Natural killer cell (primary cell): ENCODE data around the gene ZNF761. TPM values are rescaled to one million over a fixed set of nuclear protein-coding genes. Genes with fewer than 3 reads are reported as not detected.

Source experiments
- ATAC-seq, 3 donors: fragments of 150-1000 bp in 2 of 3; fragments of 200-7000 bp in 1 of 3; cut with Tn5 transposase; 1 replicate in 1 of 3; 2 replicates in 2 of 3; pipeline ENCODE4 v1.10.0; 2021; ENCODE audit warnings: mild to moderate bottlenecking in 2 of 3, moderate library complexity in 2 of 3
- DNase-seq, 2 donors: peaks; one replicate each; pipeline versions ENCODE4 v3.0.0 to v3.0.0-alpha.2; 2013 to 2021; ENCODE audit warnings: mixed read lengths in 1 of 2
- H3K27ac ChIP-seq: one replicate; pipeline ENCODE4 v1.5.1; 2013; ENCODE audit warnings: mild to moderate bottlenecking, low read length
- H3K27me3 ChIP-seq: one replicate; pipeline ENCODE4 v1.6.1; 2013; ENCODE audit warnings: low read length; ENCODE audit not compliant: control insufficient read depth, insufficient read depth
- H3K36me3 ChIP-seq: one replicate; pipeline ENCODE4 v1.6.1; 2013; ENCODE audit warnings: low read length; ENCODE audit not compliant: control insufficient read depth, insufficient read depth
- H3K4me1 ChIP-seq: one replicate; pipeline ENCODE4 v1.6.1; 2013; ENCODE audit warnings: low read length; ENCODE audit not compliant: control insufficient read depth, insufficient read depth
- H3K4me3 ChIP-seq: one replicate; pipeline ENCODE4 v1.5.1; 2013; ENCODE audit warnings: low read length
- H3K9me3 ChIP-seq: one replicate; pipeline ENCODE4 v1.6.1; 2013; ENCODE audit warnings: low read length; ENCODE audit not compliant: control insufficient read depth, insufficient read depth
- H3K27ac Mint-ChIP-seq, 2 donors: one replicate each; pipeline ENCODE4 v1.8.0; 2022; ENCODE audit warnings: mild to moderate bottlenecking in 2 of 2, mixed read lengths in 2 of 2, moderate library complexity in 1 of 2
- H3K27me3 Mint-ChIP-seq, 2 donors: one replicate each; pipeline ENCODE4 v1.8.0; 2022; ENCODE audit warnings: low read depth in 2 of 2, mixed read lengths in 2 of 2
- H3K36me3 Mint-ChIP-seq: one replicate; pipeline ENCODE4 v1.8.0; 2022; ENCODE audit warnings: mixed read lengths
- H3K4me1 Mint-ChIP-seq, 2 donors: one replicate each; pipeline ENCODE4 v1.8.0; 2022; ENCODE audit warnings: mixed read lengths in 2 of 2
- H3K4me3 Mint-ChIP-seq: one replicate; pipeline ENCODE4 v1.8.0; 2022; ENCODE audit warnings: mild to moderate bottlenecking, moderate library complexity, mixed read lengths
- H3K9me3 Mint-ChIP-seq, 2 donors: one replicate each; pipeline ENCODE4 v1.8.0; 2022; ENCODE audit warnings: mixed read lengths in 2 of 2
- CTCF ChIP-seq: fragments of 200-600 bp; IDR thresholded peaks from one replicate; pipeline ENCODE4 v1.8.0; 2022; ENCODE audit warnings: antibody characterized with exemption
- WGBS: methylation state at CpG from one replicate; pipeline ENCODE4 v1.1.7; 2013; ENCODE audit warnings: missing lambda C conversion rate; ENCODE audit not compliant: insufficient coverage; 5-methylcytosine and 5-hydroxymethylcytosine counted together
- intact Hi-C: fragments of 100-400 bp; cut with micrococcal nuclease; formaldehyde crosslinking; loops from one replicate; pipeline ENCODE4 v1.14.2; 2022
- total RNA-seq, 4 donors: library from RNA; stranded (reverse); fragments of 120-200 nt in 1 of 4; gene quantifications; one replicate each; pipeline versions ENCODE4 v1.2.3 to v1.2.4, GENCODE V29; 2013 to 2022

ZNF761 gene
- total RNA-seq, 3 donors from 2014 or later (not counting 1 experiment from before 2014, with no cell fraction given), result 6.8 to 8.9 (median 8.5) TPM

- Histone ChIP-seq H3K27ac (no peak overlapping the region), H3K9me3 (no peaks in the 10 kb centered on the region), H3K36me3 (no peaks in the 10 kb centered on the region), H3K27me3 (no peaks in the 10 kb centered on the region), H3K4me1 (no peaks in the 10 kb centered on the region), H3K4me3 (no peak overlapping the region)
- ATAC-seq, result no peak
- H3K4me3 Mint-ChIP-seq, result no peak overlapping the region
- no peak for DNase-seq
- intact Hi-C loops, result no loop called here
- H3K36me3 Mint-ChIP-seq, result no peaks in the 10 kb centered on the region
- peaks cover 0 to 3% of the 10 kb centered on the region in 2 donors for H3K9me3 Mint-ChIP-seq
- WGBS, result 48% methylated on average over 6 of the region's 7 CpGs
- no peak for TF ChIP-seq CTCF
- H3K27me3 Mint-ChIP-seq, result peaks cover 14 to 24% of the 10 kb centered on the region in 2 donors
- no peaks in the 10 kb centered on the region for H3K4me1 Mint-ChIP-seq
- no peak overlapping the region for H3K27ac Mint-ChIP-seq
Measured at GRCh38 chr19:53504885-53505284, 73.1 kb downstream of the ZNF761 start.

GRCh38 chr19:53506728-53507127 lies 74.9 kb downstream of the ZNF761 start:
- H3K4me1 Mint-ChIP-seq, result no peaks in the 10 kb centered on the region
- Histone ChIP-seq H3K9me3 (no peaks in the 10 kb centered on the region), H3K27me3 (no peaks in the 10 kb centered on the region), H3K36me3 (no peaks in the 10 kb centered on the region), H3K27ac (no peak overlapping the region), H3K4me3 (no peak overlapping the region), H3K4me1 (no peaks in the 10 kb centered on the region)
- DNase-seq (no peak), ATAC-seq (no peak)
- intact Hi-C loops, result no loop called here
- H3K9me3 Mint-ChIP-seq, result peaks cover 0 to 3% of the 10 kb centered on the region in 2 donors
- H3K27me3 Mint-ChIP-seq, result peaks cover 11 to 18% of the 10 kb centered on the region in 2 donors
- H3K4me3 Mint-ChIP-seq, result no peak overlapping the region
- WGBS, result 82% methylated on average over 8 of the region's 8 CpGs
- H3K27ac Mint-ChIP-seq, result no peak overlapping the region
- no peaks in the 10 kb centered on the region for H3K36me3 Mint-ChIP-seq
- no peak for TF ChIP-seq CTCF

Other genes starting within 250 kb of the ZNF761 start
- gene ZNF665, start 238.6 kb upstream of the ZNF761 start, total RNA-seq, result 1 to 10 TPM; 3.4 to 5.3 (median 4.9) TPM
- 10 to 100 TPM; 16.4 to 19.8 (median 18.4) TPM for gene ZNF677, start 177.1 kb upstream of the ZNF761 start, total RNA-seq
- not detected for gene VN1R2, start 173.7 kb upstream of the ZNF761 start, total RNA-seq
- gene VN1R4, start 164.3 kb upstream of the ZNF761 start, total RNA-seq, result not detected
- 10 to 100 TPM in 1 of 3 donors, 1 to 10 TPM in 2; 8.7 to 13.2 (median 9.0) TPM for gene ZNF845, start 98.2 kb upstream of the ZNF761 start, total RNA-seq
- 10 to 100 TPM; 20.7 to 27.0 (median 21.8) TPM for gene ZNF525, start 66.3 kb upstream of the ZNF761 start, total RNA-seq
- 10 to 100 TPM in 2 of 3 donors, 1 to 10 TPM in 1; 8.5 to 16.4 (median 11.8) TPM for gene ZNF765, start 36.8 kb upstream of the ZNF761 start, total RNA-seq
- gene ZNF813, start 35.7 kb downstream of the ZNF761 start, total RNA-seq, result 1 to 10 TPM; 2.5 to 5.0 (median 3.1) TPM
- 100 to 1,000 TPM; 153 to 245 (median 204) TPM for gene ZNF331, start 106.2 kb downstream of the ZNF761 start, total RNA-seq
- gene DPRX, start 200.0 kb downstream of the ZNF761 start, total RNA-seq, result not detected